D721Med (cell line): ENCODE measurements around the gene CITED4.

Experiments
- DNase-seq: peaks from one replicate; pipeline ENCODE4 v3.0.0; 2011; ENCODE audit warnings: low spot score; ENCODE audit not compliant: insufficient read length
- FAIRE-seq: peaks from 2 replicates; lab custom pipeline; 2011; peaks lifted over from hg19 to GRCh38; lab: Jason Lieb, UNC
- TF ChIP-seq, protein P1 (sequence below): IDR thresholded peaks from 2 replicates; pipeline ENCODE4 v1.5.1; 2012; ENCODE audit warnings: mild to moderate bottlenecking, control low read depth; ENCODE audit not compliant: insufficient read depth; ENCODE audit errors: missing control alignments

Gene CITED4

DNA sequence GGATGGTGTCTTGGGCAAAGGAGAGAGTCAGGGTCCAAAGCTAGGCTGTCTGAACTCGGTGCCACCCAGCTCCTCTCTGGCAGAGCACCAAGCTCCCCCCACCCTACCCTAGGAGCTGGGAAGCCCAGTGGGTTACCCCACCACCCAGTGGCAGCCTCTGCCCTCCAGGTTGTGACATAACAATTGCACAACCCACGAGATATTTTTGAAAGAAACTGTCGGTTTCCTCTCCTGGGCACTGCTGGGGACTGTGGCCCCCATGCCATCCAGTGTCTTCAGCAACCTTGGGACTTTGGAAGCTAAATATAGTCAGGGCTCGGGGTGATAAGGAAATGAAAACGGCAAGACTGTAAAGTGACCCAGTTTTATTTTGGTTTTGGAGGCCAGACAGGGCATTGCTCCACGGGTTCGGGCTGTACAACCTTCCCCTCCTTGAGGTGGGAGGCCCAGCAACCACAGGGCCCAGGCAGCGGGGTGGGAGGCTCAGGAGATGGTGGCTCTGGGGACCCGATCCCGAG, 1.4 kb downstream of the CITED4 start:
- no peak for DNase-seq
- no peak for FAIRE-seq
- TF ChIP-seq, protein P1, sequence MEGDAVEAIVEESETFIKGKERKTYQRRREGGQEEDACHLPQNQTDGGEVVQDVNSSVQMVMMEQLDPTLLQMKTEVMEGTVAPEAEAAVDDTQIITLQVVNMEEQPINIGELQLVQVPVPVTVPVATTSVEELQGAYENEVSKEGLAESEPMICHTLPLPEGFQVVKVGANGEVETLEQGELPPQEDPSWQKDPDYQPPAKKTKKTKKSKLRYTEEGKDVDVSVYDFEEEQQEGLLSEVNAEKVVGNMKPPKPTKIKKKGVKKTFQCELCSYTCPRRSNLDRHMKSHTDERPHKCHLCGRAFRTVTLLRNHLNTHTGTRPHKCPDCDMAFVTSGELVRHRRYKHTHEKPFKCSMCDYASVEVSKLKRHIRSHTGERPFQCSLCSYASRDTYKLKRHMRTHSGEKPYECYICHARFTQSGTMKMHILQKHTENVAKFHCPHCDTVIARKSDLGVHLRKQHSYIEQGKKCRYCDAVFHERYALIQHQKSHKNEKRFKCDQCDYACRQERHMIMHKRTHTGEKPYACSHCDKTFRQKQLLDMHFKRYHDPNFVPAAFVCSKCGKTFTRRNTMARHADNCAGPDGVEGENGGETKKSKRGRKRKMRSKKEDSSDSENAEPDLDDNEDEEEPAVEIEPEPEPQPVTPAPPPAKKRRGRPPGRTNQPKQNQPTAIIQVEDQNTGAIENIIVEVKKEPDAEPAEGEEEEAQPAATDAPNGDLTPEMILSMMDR: no peak

GRCh38 chr1:40858856-40859416, 3.2 kb downstream of the CITED4 start:
- DNase-seq (no peak), FAIRE-seq (no peak)
- TF ChIP-seq, protein P1: no peak

- TF ChIP-seq, protein P1: no peak
- DNase-seq (no peak), FAIRE-seq (no peak)
Measured at GRCh38 chr1:40857737-40858136, 4.4 kb downstream of the CITED4 start.

DNA sequence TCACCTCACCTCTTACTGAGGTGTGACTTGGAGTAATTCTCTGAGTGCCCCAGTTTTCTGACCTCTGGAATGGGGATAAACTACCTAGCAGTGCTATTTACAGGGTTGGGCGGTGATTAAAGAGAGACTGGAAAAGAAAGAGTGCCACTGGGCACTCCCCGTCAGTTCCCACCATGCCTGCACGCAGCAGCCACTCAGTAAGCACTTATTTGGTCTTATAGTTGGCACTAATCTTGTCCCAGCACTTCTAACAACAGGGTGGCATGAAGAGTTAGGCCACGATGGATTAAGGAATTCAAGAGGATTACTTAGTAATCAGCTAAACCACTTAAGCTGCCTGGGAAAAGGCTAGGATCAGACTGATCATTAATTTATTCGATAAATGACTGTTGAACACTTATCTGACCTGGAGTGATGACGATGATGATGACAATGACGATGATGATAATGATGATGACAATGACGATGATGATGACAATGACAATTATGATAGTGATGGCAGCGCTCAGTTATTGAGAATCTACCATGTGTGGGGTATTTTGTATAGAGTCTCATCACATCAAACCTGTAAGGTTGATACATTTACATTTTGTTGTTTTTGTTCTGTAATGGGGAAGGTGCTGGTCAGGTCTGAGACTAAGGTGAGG, 5.4 kb downstream of the CITED4 start:
- TF ChIP-seq, protein P1: no peak
- peak; percentile 80 for DNase-seq
- FAIRE-seq: peak; percentile 84

DNA sequence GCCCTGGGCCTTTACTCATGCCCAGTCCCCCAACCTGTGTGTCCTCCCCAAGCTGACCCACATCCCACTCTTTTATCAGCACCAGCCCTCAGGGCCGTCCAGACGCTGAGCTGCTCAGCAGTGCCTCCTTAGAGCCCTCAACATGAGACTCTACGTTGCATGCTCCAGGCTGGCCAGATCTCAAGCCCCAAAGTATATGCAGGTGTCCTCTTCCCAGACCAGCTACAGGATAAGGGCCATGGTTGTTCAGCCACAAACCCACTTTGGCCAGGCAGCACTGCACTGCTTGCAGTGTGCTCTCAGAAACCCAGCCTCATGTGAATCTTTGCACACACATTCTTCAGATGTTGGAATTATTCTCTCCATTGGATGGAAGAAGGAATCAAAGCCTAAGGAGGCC, 6.0 kb downstream of the CITED4 start:
- FAIRE-seq: no peak
- no peak for DNase-seq
- TF ChIP-seq, protein P1: no peak

GRCh38 chr1:40855513-40855912, 6.7 kb downstream of the CITED4 start:
- no peak for FAIRE-seq
- TF ChIP-seq, protein P1: peak; percentile 25
- DNase-seq: no peak

GRCh38 chr1:40853885-40854170, 8.3 kb downstream of the CITED4 start:
- FAIRE-seq (no peak), DNase-seq (no peak)
- TF ChIP-seq, protein P1: no peak
